Measurements from ENCODE around the gene CABLES2. TPM values are rescaled to one million over a fixed set of nuclear protein-coding genes. Genes with fewer than 3 reads are reported as not detected.

Gene CABLES2
- total and polyA plus RNA-seq, 9 of the 15 experiments (the other 6 are each of a cell fraction or from before 2014, with no cell fraction given): 0.46 to 4.2 (median 1.6) TPM

DNA sequence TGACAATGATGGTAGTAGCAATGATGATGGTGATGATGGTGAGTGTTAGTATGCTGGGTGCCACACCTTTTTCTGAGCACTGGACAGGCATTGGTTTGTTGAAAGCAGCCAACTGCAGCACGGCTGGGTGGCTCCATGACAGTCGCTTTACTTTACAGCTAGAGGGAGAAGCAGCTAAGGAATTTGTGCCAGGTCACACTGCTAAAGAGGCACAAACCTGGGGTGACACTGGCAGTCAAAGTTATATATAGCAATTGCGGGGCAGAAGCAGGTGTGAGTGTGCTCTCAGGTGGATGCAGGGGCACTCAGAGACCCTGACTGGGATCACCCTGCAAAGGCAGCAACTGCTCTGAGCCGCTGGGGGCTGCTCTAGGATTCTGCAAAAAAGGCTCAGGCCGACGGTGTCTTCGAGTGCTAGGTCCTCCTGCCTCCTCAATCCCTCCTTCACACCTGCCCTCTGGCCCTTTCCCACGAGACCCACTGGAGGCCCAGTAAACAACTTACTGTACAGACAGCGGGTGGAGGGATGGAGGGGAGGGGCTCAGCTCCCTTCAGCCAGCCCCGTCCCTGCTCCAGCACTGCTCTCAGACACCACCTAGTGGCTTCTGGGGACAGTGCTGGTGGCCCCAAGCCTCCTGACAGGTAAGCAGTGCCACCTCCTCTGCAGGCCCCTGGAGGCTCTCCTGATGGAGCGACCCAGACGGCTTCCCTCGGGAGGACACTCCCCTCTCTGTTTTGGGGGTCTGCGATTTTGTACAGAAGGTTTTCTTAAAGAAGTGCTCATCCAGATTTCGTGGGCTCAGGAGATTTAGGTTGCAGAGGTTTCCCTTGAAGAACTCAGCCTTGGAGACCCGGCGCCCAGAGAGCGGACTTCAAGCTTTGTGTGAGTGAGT, 24.5 kb downstream of the CABLES2 start (continued):
- no peak for TF ChIP-seq FOSL1 (tag; conservative IDR thresholded peaks at IDR 0.05)
- TF ChIP-seq, protein P1, sequence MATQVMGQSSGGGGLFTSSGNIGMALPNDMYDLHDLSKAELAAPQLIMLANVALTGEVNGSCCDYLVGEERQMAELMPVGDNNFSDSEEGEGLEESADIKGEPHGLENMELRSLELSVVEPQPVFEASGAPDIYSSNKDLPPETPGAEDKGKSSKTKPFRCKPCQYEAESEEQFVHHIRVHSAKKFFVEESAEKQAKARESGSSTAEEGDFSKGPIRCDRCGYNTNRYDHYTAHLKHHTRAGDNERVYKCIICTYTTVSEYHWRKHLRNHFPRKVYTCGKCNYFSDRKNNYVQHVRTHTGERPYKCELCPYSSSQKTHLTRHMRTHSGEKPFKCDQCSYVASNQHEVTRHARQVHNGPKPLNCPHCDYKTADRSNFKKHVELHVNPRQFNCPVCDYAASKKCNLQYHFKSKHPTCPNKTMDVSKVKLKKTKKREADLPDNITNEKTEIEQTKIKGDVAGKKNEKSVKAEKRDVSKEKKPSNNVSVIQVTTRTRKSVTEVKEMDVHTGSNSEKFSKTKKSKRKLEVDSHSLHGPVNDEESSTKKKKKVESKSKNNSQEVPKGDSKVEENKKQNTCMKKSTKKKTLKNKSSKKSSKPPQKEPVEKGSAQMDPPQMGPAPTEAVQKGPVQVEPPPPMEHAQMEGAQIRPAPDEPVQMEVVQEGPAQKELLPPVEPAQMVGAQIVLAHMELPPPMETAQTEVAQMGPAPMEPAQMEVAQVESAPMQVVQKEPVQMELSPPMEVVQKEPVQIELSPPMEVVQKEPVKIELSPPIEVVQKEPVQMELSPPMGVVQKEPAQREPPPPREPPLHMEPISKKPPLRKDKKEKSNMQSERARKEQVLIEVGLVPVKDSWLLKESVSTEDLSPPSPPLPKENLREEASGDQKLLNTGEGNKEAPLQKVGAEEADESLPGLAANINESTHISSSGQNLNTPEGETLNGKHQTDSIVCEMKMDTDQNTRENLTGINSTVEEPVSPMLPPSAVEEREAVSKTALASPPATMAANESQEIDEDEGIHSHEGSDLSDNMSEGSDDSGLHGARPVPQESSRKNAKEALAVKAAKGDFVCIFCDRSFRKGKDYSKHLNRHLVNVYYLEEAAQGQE (IDR thresholded peaks at IDR 0.05; ENCODE audit: borderline replicate concordance): peak; percentile 81
- TF ChIP-seq, protein P1 (CRISPR knock-in tag; IDR thresholded peaks at IDR 0.05; ENCODE audit: low read depth): no peak
- TF ChIP-seq ETS1 (conservative IDR thresholded peaks at IDR 0.05; ENCODE audit: control insufficient read depth, low read depth, low read length): no peak
- no peak for TF ChIP-seq GATAD2A (IDR thresholded peaks at IDR 0.05)
- no peak for TF ChIP-seq XRCC4 (IDR thresholded peaks at IDR 0.05; ENCODE audit: extremely low read depth, insufficient read depth, insufficient read length)
- TF ChIP-seq GTF2B (IDR thresholded peaks at IDR 0.05; ENCODE audit: extremely low read depth, insufficient read length): no peak
- no peak for TF ChIP-seq ZNF407 (IDR thresholded peaks at IDR 0.05; ENCODE audit: low read depth)

All from K562 (cell line).